DND-41 (cell line): ENCODE results near the gene TGFBR3L.

Experiments used
- EZH2 ChIP-seq: IDR thresholded peaks from 3 replicates; pipeline ENCODE4 v1.6.1; 2012; ENCODE audit warnings: borderline replicate concordance, low read depth, mild to moderate bottlenecking, moderate library complexity, low read length, inconsistent platforms; ENCODE audit not compliant: severe bottlenecking
- TF ChIP-seq, protein P1 (sequence below): IDR thresholded peaks from 2 replicates; pipeline ENCODE4 v1.5.1; 2012; ENCODE audit warnings: borderline replicate concordance, low read length, moderate library complexity, mild to moderate bottlenecking; ENCODE audit not compliant: poor library complexity, severe bottlenecking; ENCODE audit errors: extremely low read depth

GRCh38 chr19:7963566-7963965 lies 48.9 kb downstream of the TGFBR3L start:
- TF ChIP-seq EZH2 = no peak
- TF ChIP-seq, protein P1, sequence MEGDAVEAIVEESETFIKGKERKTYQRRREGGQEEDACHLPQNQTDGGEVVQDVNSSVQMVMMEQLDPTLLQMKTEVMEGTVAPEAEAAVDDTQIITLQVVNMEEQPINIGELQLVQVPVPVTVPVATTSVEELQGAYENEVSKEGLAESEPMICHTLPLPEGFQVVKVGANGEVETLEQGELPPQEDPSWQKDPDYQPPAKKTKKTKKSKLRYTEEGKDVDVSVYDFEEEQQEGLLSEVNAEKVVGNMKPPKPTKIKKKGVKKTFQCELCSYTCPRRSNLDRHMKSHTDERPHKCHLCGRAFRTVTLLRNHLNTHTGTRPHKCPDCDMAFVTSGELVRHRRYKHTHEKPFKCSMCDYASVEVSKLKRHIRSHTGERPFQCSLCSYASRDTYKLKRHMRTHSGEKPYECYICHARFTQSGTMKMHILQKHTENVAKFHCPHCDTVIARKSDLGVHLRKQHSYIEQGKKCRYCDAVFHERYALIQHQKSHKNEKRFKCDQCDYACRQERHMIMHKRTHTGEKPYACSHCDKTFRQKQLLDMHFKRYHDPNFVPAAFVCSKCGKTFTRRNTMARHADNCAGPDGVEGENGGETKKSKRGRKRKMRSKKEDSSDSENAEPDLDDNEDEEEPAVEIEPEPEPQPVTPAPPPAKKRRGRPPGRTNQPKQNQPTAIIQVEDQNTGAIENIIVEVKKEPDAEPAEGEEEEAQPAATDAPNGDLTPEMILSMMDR = no peak
